ENCODE data around the gene COL12A1. TPM values are rescaled to one million over a fixed set of nuclear protein-coding genes. Genes with fewer than 3 reads are reported as not detected.

The COL12A1 gene
- total RNA-seq, 1 donor from 2014 or later = 1.3 TPM

- Histone ChIP-seq H2AFZ (replicated peaks) (no peak overlapping the region), H3K79me2 (ENCODE audit: low read depth) (no peaks in the 10 kb centered on the region), H3K27me3 (no peaks in the 10 kb centered on the region), H3K4me1 (peaks cover 22% of the 10 kb centered on the region), H3K36me3 (peaks cover 3% of the 10 kb centered on the region), H3K4me2 (peak overlapping the region; percentile 14), H3F3A (ENCODE audit: low read depth) (peaks cover 31% of the 10 kb centered on the region), H3K9ac (no peak overlapping the region), H3K27ac (no peak overlapping the region), H3K4me3 (no peak overlapping the region), H4K20me1 (ENCODE audit: low read depth) (no peaks in the 10 kb centered on the region), H3K9me3 (ENCODE audit: low read depth) (no peaks in the 10 kb centered on the region)
- Mint-ChIP-seq H3K4me1 (peaks cover 5% of the 10 kb centered on the region), H3K4me3 (no peak overlapping the region), H3K36me3 (peaks cover 3% of the 10 kb centered on the region), H3K9me3 (no peaks in the 10 kb centered on the region), H3K27me3 (ENCODE audit: insufficient read depth, low read depth) (peaks cover 3% of the 10 kb centered on the region), H3K27ac (no peak overlapping the region)
- DNase-seq (ENCODE audit: low spot score) = peak; percentile 22
- TF ChIP-seq EZH2phosphoT487 (IDR thresholded peaks at IDR 0.05) (no peak), CTCF (IDR thresholded peaks at IDR 0.05) (no peak), EZH2 (IDR thresholded peaks at IDR 0.05) (no peak)
Observed at GRCh38 chr6:75233092-75233615, 27.3 kb upstream of the COL12A1 start.

- H3K4me3 Mint-ChIP-seq = no peak overlapping the region
- Histone ChIP-seq H3K36me3 (no peaks in the 10 kb centered on the region), H3K79me2 (ENCODE audit: low read depth) (no peaks in the 10 kb centered on the region), H3K27me3 (no peaks in the 10 kb centered on the region), H3F3A (ENCODE audit: low read depth) (peaks cover 9% of the 10 kb centered on the region), H3K9me3 (ENCODE audit: low read depth) (no peaks in the 10 kb centered on the region), H3K9ac (no peak overlapping the region), H4K20me1 (ENCODE audit: low read depth) (no peaks in the 10 kb centered on the region), H3K4me3 (no peak overlapping the region), H3K4me1 (peaks cover 22% of the 10 kb centered on the region), H2AFZ (replicated peaks) (peak overlapping the region; percentile 40), H3K4me2 (no peak overlapping the region), H3K27ac (no peak overlapping the region)
- no peaks in the 10 kb centered on the region for H3K9me3 Mint-ChIP-seq
- no peak overlapping the region for H3K27ac Mint-ChIP-seq
- peaks cover 3% of the 10 kb centered on the region for H3K27me3 Mint-ChIP-seq (ENCODE audit: insufficient read depth, low read depth)
- DNase-seq (ENCODE audit: low spot score) = peak; percentile 66
- H3K36me3 Mint-ChIP-seq = no peaks in the 10 kb centered on the region
- peaks cover 5% of the 10 kb centered on the region for H3K4me1 Mint-ChIP-seq
- no peak for TF ChIP-seq EZH2 (IDR thresholded peaks at IDR 0.05)
- peak; percentile 74 for TF ChIP-seq CTCF (IDR thresholded peaks at IDR 0.05)
Observed at GRCh38 chr6:75230484-75231325, 24.9 kb upstream of the COL12A1 start.

- no peaks in the 10 kb centered on the region for H3K9me3 Mint-ChIP-seq
- Histone ChIP-seq H3K36me3 (no peaks in the 10 kb centered on the region), H3K27ac (no peak overlapping the region), H3K4me1 (peaks cover 10% of the 10 kb centered on the region), H3K4me2 (no peak overlapping the region), H3K9me3 (ENCODE audit: low read depth) (no peaks in the 10 kb centered on the region), H2AFZ (replicated peaks) (no peak overlapping the region), H3K79me2 (ENCODE audit: low read depth) (no peaks in the 10 kb centered on the region), H3K9ac (no peak overlapping the region), H3K4me3 (no peak overlapping the region), H4K20me1 (ENCODE audit: low read depth) (no peaks in the 10 kb centered on the region), H3F3A (ENCODE audit: low read depth) (no peaks in the 10 kb centered on the region), H3K27me3 (no peaks in the 10 kb centered on the region)
- TF ChIP-seq CTCF (IDR thresholded peaks at IDR 0.05) (no peak), EZH2 (IDR thresholded peaks at IDR 0.05) (no peak), EZH2phosphoT487 (IDR thresholded peaks at IDR 0.05) (no peak)
- no peaks in the 10 kb centered on the region for H3K36me3 Mint-ChIP-seq
- H3K4me3 Mint-ChIP-seq = no peak overlapping the region
- peaks cover 4% of the 10 kb centered on the region for H3K27me3 Mint-ChIP-seq (ENCODE audit: insufficient read depth, low read depth)
- no peak for DNase-seq (ENCODE audit: low spot score)
- H3K27ac Mint-ChIP-seq = no peak overlapping the region
- H3K4me1 Mint-ChIP-seq = no peaks in the 10 kb centered on the region
Observed at GRCh38 chr6:75224303-75224926, 18.6 kb upstream of the COL12A1 start.
